ENCODE data around the gene RLN2. TPM values are rescaled to one million over a fixed set of nuclear protein-coding genes. Genes with fewer than 3 reads are reported as not detected.

Gene RLN2
- total RNA-seq, 1 experiment from 2014 or later = 3.7 TPM

DNA sequence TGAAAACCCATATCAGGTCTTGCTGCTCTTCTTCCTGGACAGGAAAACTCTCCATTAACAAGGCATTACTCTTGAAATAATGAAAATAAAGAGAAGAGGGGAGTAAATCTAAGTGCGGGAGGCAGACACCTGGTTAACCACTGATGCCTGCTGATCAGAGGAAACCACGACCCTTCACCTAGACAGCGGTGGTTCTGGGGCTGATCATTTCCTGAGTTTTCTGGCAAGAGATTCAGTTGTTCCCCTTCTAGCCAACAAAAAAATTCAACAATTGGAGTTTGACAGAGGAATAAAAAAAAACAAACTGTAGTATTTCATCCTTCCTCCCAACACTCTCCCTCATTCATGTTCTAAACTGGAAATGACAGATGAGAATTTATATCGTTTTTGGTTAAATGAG is 3.0 kb downstream of the RLN2 start:
- Mint-ChIP-seq H3K4me1 (peaks cover 2 to 3% of the 10 kb centered on the region in 2 experiments; a peak in 2 of 4 replicates), H3K4me3 (no peak overlapping the region), H3K27ac (no peak overlapping the region), H3K36me3 (ENCODE audit: insufficient read depth in 1 of 3, low read depth in 3 of 3) (peaks cover 0 to 2% (median 0%) of the 10 kb centered on the region in 3 experiments; a peak in 1 of 7 replicates), H3K27me3 (ENCODE audit: low read depth) (no peaks in the 10 kb centered on the region), H3K9me3 (peaks cover 3 to 4% of the 10 kb centered on the region in 2 experiments; a peak in 3 of 5 replicates)
- H3K79me1 ChIP-seq (ENCODE audit: insufficient read depth, low read depth, low read length, poor library complexity, severe bottlenecking) = no peaks in the 10 kb centered on the region
- no peak overlapping the region for H4K91ac ChIP-seq (ENCODE audit: insufficient read length, low read depth, low read length)
- H2BK12ac ChIP-seq (ENCODE audit: insufficient read length, low read depth, low read length) = no peak overlapping the region
- no peak overlapping the region for H3K14ac ChIP-seq (ENCODE audit: insufficient read depth, low read length)
- H3K18ac ChIP-seq (ENCODE audit: insufficient read length, low read depth, low read length) = no peak overlapping the region
- no peak overlapping the region for H2BK15ac ChIP-seq (ENCODE audit: low read depth, low read length)
- no peaks in the 10 kb centered on the region for H3K79me2 ChIP-seq (ENCODE audit: insufficient read depth, low read length)
- no peak overlapping the region for H2BK20ac ChIP-seq (ENCODE audit: low read depth, low read length, poor library complexity, severe bottlenecking)
- H4K20me1 ChIP-seq (ENCODE audit: control insufficient read depth, insufficient read depth, insufficient read length) = no peaks in the 10 kb centered on the region
- no peaks in the 10 kb centered on the region for H3K23me2 ChIP-seq (ENCODE audit: insufficient read length, low read depth, low read length, poor library complexity, severe bottlenecking)
- no peak for DNase-seq
- no CpG with 5 or more reads among the region's 4 CpGs for WGBS (ENCODE audit: extremely low coverage, insufficient read length, low lambda C conversion rate)
- no peak overlapping the region for H2AFZ ChIP-seq (ENCODE audit: low read length)
- no peak overlapping the region for H3K4ac ChIP-seq (ENCODE audit: low read depth, low read length)
- H3K27me3 ChIP-seq (ENCODE audit: insufficient read depth, low read length) = no peaks in the 10 kb centered on the region
- H3K23ac ChIP-seq (ENCODE audit: insufficient read length, low read depth, low read length) = no peak overlapping the region
- H3K4me2 ChIP-seq (ENCODE audit: insufficient read depth, insufficient read length, low read length) = no peak overlapping the region
- no peak overlapping the region for H4K5ac ChIP-seq (ENCODE audit: insufficient read length, low read depth, low read length)
- no peak overlapping the region for H3T11ph ChIP-seq (ENCODE audit: low read length)
- H2BK5ac ChIP-seq (ENCODE audit: insufficient read length, low read length) = no peak overlapping the region
- no peak overlapping the region for H3K9ac ChIP-seq (ENCODE audit: extremely low read depth, insufficient read length, low read length)
- TF ChIP-seq, protein P1, sequence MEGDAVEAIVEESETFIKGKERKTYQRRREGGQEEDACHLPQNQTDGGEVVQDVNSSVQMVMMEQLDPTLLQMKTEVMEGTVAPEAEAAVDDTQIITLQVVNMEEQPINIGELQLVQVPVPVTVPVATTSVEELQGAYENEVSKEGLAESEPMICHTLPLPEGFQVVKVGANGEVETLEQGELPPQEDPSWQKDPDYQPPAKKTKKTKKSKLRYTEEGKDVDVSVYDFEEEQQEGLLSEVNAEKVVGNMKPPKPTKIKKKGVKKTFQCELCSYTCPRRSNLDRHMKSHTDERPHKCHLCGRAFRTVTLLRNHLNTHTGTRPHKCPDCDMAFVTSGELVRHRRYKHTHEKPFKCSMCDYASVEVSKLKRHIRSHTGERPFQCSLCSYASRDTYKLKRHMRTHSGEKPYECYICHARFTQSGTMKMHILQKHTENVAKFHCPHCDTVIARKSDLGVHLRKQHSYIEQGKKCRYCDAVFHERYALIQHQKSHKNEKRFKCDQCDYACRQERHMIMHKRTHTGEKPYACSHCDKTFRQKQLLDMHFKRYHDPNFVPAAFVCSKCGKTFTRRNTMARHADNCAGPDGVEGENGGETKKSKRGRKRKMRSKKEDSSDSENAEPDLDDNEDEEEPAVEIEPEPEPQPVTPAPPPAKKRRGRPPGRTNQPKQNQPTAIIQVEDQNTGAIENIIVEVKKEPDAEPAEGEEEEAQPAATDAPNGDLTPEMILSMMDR (conservative IDR thresholded peaks at IDR 0.05) = no peak
- H3K9me3 ChIP-seq (ENCODE audit: control insufficient read depth, low read depth, low read length) = no peaks in the 10 kb centered on the region
- H4K8ac ChIP-seq (replicated peaks; ENCODE audit: insufficient read length, low read depth, low read length) = no peak overlapping the region
- no peak overlapping the region for H3K56ac ChIP-seq (ENCODE audit: insufficient read length, low read depth, low read length)
- no peak overlapping the region for H2AK5ac ChIP-seq (ENCODE audit: insufficient read length, low read length)
- H3K27ac ChIP-seq (ENCODE audit: insufficient read length, low read depth, low read length) = no peak overlapping the region
- no peak overlapping the region for H2BK120ac ChIP-seq (ENCODE audit: low read depth, low read length, poor library complexity, severe bottlenecking)
- H3K4me1 ChIP-seq (ENCODE audit: insufficient read depth, low read length) = no peaks in the 10 kb centered on the region
